T-helper 1 cell treated with Interleukin-12 subunit alpha and Interleukin-12 subunit beta and Interleukin-4 antibody, amounts not matched to agents 30 μg/mL and 1 μg/mL, for 36 hours (primary cell): ENCODE measurements around the gene MAPK8IP1.

Experiments used
- H3K27ac Mint-ChIP-seq: one replicate; pipeline ENCODE4 v1.8.0; 2021; ENCODE audit warnings: mild to moderate bottlenecking, mixed read lengths
- H3K27me3 Mint-ChIP-seq: one replicate; pipeline ENCODE4 v1.8.0; 2021; ENCODE audit warnings: low read depth, mixed read lengths
- H3K36me3 Mint-ChIP-seq: one replicate; pipeline ENCODE4 v1.8.0; 2021; ENCODE audit warnings: low read depth, mixed read lengths
- H3K4me1 Mint-ChIP-seq: one replicate; pipeline ENCODE4 v1.8.0; 2021; ENCODE audit warnings: low read depth, mixed read lengths
- H3K4me3 Mint-ChIP-seq: one replicate; pipeline ENCODE4 v1.8.0; 2021; ENCODE audit warnings: mild to moderate bottlenecking, moderate library complexity, mixed read lengths
- H3K9me3 Mint-ChIP-seq: one replicate; pipeline ENCODE4 v1.8.0; 2021; ENCODE audit warnings: mixed read lengths

Gene MAPK8IP1

GRCh38 chr11:45877221-45877620 lies 8.2 kb upstream of the MAPK8IP1 start:
- no peak overlapping the region for H3K27ac Mint-ChIP-seq
- H3K9me3 Mint-ChIP-seq = no peaks in the 10 kb centered on the region
- peaks cover 35% of the 10 kb centered on the region for H3K36me3 Mint-ChIP-seq
- no peaks in the 10 kb centered on the region for H3K4me1 Mint-ChIP-seq
- H3K27me3 Mint-ChIP-seq = no peaks in the 10 kb centered on the region
- no peak overlapping the region for H3K4me3 Mint-ChIP-seq

GRCh38 chr11:45877845-45878244 lies 7.6 kb upstream of the MAPK8IP1 start:
- Mint-ChIP-seq H3K27ac (no peak overlapping the region), H3K4me1 (no peaks in the 10 kb centered on the region), H3K4me3 (no peak overlapping the region), H3K36me3 (peaks cover 38% of the 10 kb centered on the region), H3K9me3 (no peaks in the 10 kb centered on the region), H3K27me3 (no peaks in the 10 kb centered on the region)

GRCh38 chr11:45879803-45880686 lies 5.4 kb upstream of the MAPK8IP1 start:
- Mint-ChIP-seq H3K27ac (no peak overlapping the region), H3K36me3 (peaks cover 31% of the 10 kb centered on the region), H3K4me3 (no peak overlapping the region), H3K9me3 (no peaks in the 10 kb centered on the region), H3K4me1 (peaks cover 2% of the 10 kb centered on the region), H3K27me3 (peaks cover 7% of the 10 kb centered on the region)

GRCh38 chr11:45880772-45881570 lies 4.5 kb upstream of the MAPK8IP1 start:
- Mint-ChIP-seq H3K27me3 (peaks cover 7% of the 10 kb centered on the region), H3K36me3 (peaks cover 25% of the 10 kb centered on the region), H3K4me1 (peaks cover 2% of the 10 kb centered on the region), H3K27ac (no peak overlapping the region), H3K4me3 (no peak overlapping the region), H3K9me3 (no peaks in the 10 kb centered on the region)

GRCh38 chr11:45881708-45882368 lies 3.6 kb upstream of the MAPK8IP1 start:
- Mint-ChIP-seq H3K36me3 (peaks cover 22% of the 10 kb centered on the region), H3K27me3 (peaks cover 11% of the 10 kb centered on the region), H3K27ac (no peak overlapping the region), H3K4me3 (no peak overlapping the region), H3K4me1 (peaks cover 2% of the 10 kb centered on the region), H3K9me3 (no peaks in the 10 kb centered on the region)

- peaks cover 14% of the 10 kb centered on the region for H3K27me3 Mint-ChIP-seq
- H3K36me3 Mint-ChIP-seq = peaks cover 10% of the 10 kb centered on the region
- peak overlapping the region; percentile 47 for H3K4me3 Mint-ChIP-seq
- H3K4me1 Mint-ChIP-seq = peaks cover 2% of the 10 kb centered on the region
- H3K9me3 Mint-ChIP-seq = no peaks in the 10 kb centered on the region
- H3K27ac Mint-ChIP-seq = peak overlapping the region; percentile 16
Measured at GRCh38 chr11:45884596-45885185, 760 bp upstream of the MAPK8IP1 start.

- peaks cover 6% of the 10 kb centered on the region for H3K36me3 Mint-ChIP-seq
- peaks cover 2% of the 10 kb centered on the region for H3K4me1 Mint-ChIP-seq
- no peaks in the 10 kb centered on the region for H3K9me3 Mint-ChIP-seq
- H3K27ac Mint-ChIP-seq = no peak overlapping the region
- peaks cover 14% of the 10 kb centered on the region for H3K27me3 Mint-ChIP-seq
- H3K4me3 Mint-ChIP-seq = no peak overlapping the region
Measured at GRCh38 chr11:45885921-45886721, 670 bp downstream of the MAPK8IP1 start.

GRCh38 chr11:45886816-45887520 lies 1.5 kb downstream of the MAPK8IP1 start:
- H3K27ac Mint-ChIP-seq = no peak overlapping the region
- peaks cover 2% of the 10 kb centered on the region for H3K4me1 Mint-ChIP-seq
- H3K36me3 Mint-ChIP-seq = peaks cover 6% of the 10 kb centered on the region
- peaks cover 14% of the 10 kb centered on the region for H3K27me3 Mint-ChIP-seq
- H3K9me3 Mint-ChIP-seq = no peaks in the 10 kb centered on the region
- H3K4me3 Mint-ChIP-seq = no peak overlapping the region

- Mint-ChIP-seq H3K4me1 (peaks cover 2% of the 10 kb centered on the region), H3K4me3 (no peak overlapping the region)
Measured at GRCh38 chr11:45887587-45887986, 2.1 kb downstream of the MAPK8IP1 start.

GRCh38 chr11:45889555-45889954 lies 4.1 kb downstream of the MAPK8IP1 start:
- no peaks in the 10 kb centered on the region for H3K9me3 Mint-ChIP-seq
- no peak overlapping the region for H3K4me3 Mint-ChIP-seq

More at GRCh38 chr11:45887587-45887986, 2.1 kb downstream of the MAPK8IP1 start:
- peaks cover 14% of the 10 kb centered on the region for H3K27me3 Mint-ChIP-seq
- no peaks in the 10 kb centered on the region for H3K9me3 Mint-ChIP-seq
- no peak overlapping the region for H3K27ac Mint-ChIP-seq
- H3K36me3 Mint-ChIP-seq = peaks cover 2% of the 10 kb centered on the region

GRCh38 chr11:45889966-45890365 lies 4.5 kb downstream of the MAPK8IP1 start:
- peaks cover 10% of the 10 kb centered on the region for H3K27me3 Mint-ChIP-seq
- no peaks in the 10 kb centered on the region for H3K4me1 Mint-ChIP-seq
- H3K4me3 Mint-ChIP-seq = no peak overlapping the region
- no peaks in the 10 kb centered on the region for H3K9me3 Mint-ChIP-seq
- H3K27ac Mint-ChIP-seq = no peak overlapping the region
- H3K36me3 Mint-ChIP-seq = no peaks in the 10 kb centered on the region

More at GRCh38 chr11:45889555-45889954, 4.1 kb downstream of the MAPK8IP1 start:
- peaks cover under 1% of the 10 kb centered on the region for H3K4me1 Mint-ChIP-seq
- no peaks in the 10 kb centered on the region for H3K36me3 Mint-ChIP-seq
- H3K27me3 Mint-ChIP-seq = peaks cover 12% of the 10 kb centered on the region
- H3K27ac Mint-ChIP-seq = no peak overlapping the region

- no peak overlapping the region for H3K4me3 Mint-ChIP-seq
- H3K27ac Mint-ChIP-seq = no peak overlapping the region
- peaks cover 11% of the 10 kb centered on the region for H3K27me3 Mint-ChIP-seq
- no peaks in the 10 kb centered on the region for H3K9me3 Mint-ChIP-seq
- H3K36me3 Mint-ChIP-seq = no peaks in the 10 kb centered on the region
- H3K4me1 Mint-ChIP-seq = no peaks in the 10 kb centered on the region
Measured at GRCh38 chr11:45890886-45891550, 5.6 kb downstream of the MAPK8IP1 start.

- Mint-ChIP-seq H3K4me3 (no peak overlapping the region), H3K27ac (no peak overlapping the region), H3K4me1 (no peaks in the 10 kb centered on the region), H3K9me3 (no peaks in the 10 kb centered on the region), H3K27me3 (peaks cover 13% of the 10 kb centered on the region), H3K36me3 (no peaks in the 10 kb centered on the region)
Measured at GRCh38 chr11:45892856-45893255, 7.4 kb downstream of the MAPK8IP1 start.
